ACC112 (cell line): ENCODE measurements around the gene GOLGA6L26.
"Not testable (repeated sequence)": the region's sequence is repeated elsewhere in the genome, so short reads cannot be mapped to it uniquely, and the experiment has no call there.

ENCODE experiments used
- H2AFZ ChIP-seq: fragments of 200-600 bp; sonication (generic); one replicate; pipeline ENCODE4 v1.6.0; 2017; ENCODE audit warnings: antibody characterized with exemption, low read length; ENCODE audit not compliant: unreplicated experiment
- H3K27ac ChIP-seq: fragments of 200-600 bp; sonication (generic); 2 replicates; pipeline ENCODE4 v1.5.1; 2014; ENCODE audit warnings: low read depth, mild to moderate bottlenecking, antibody characterized with exemption, low read length, moderate library complexity
- H3K27me3 ChIP-seq: fragments of 200-600 bp; sonication (generic); 2 replicates; pipeline ENCODE4 v1.6.1; 2014; ENCODE audit warnings: mild to moderate bottlenecking, antibody characterized with exemption, low read length, moderate library complexity, mixed read lengths; ENCODE audit not compliant: insufficient read depth
- H3K36me3 ChIP-seq: fragments of 200-600 bp; sonication (generic); 2 replicates; pipeline ENCODE4 v1.6.1; 2016; ENCODE audit warnings: mild to moderate bottlenecking, antibody characterized with exemption, low read length, moderate library complexity, mixed read lengths; ENCODE audit not compliant: insufficient read depth
- H3K4me1 ChIP-seq: fragments of 200-600 bp; sonication (generic); one replicate; pipeline ENCODE4 v1.6.1; 2016; ENCODE audit warnings: low read length, mixed read lengths; ENCODE audit not compliant: insufficient read depth, unreplicated experiment, control insufficient read depth
- H3K4me3 ChIP-seq: fragments of 200-600 bp; sonication (generic); 2 replicates; pipeline ENCODE4 v1.5.1; 2014; ENCODE audit warnings: mild to moderate bottlenecking, low read depth, low read length
- H3K79me2 ChIP-seq: fragments of 200-600 bp; sonication (generic); one replicate; pipeline ENCODE4 v1.6.0; 2016; ENCODE audit warnings: low read length; ENCODE audit not compliant: control insufficient read depth, unreplicated experiment, insufficient read depth

The GOLGA6L26 gene

DNA sequence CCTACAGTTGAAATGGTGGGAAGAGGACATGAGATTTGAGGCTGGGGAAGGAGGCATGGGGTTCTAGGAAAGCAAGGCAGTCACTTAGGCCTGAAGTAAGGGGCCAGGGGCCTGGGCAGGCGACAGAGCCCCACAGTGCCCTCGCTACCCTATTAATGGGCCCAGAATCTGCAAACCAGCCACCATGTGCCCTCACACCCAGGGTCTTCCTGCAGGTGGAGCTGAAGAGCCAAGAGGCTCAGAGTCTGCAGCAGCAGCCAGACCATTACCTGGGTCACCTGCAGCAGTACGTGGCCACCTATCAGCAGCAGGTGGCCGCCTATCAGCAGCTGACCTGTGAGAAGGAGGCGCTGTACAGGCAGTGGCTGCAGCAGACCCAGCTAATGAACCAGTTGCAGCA is 28.6 kb upstream of the GOLGA6L26 start:
- H3K4me3 ChIP-seq, H3K4me1 ChIP-seq, H3K27ac ChIP-seq, H3K79me2 ChIP-seq, H2AFZ ChIP-seq, H3K36me3 ChIP-seq, H3K27me3 ChIP-seq: not testable (repeated sequence)

DNA sequence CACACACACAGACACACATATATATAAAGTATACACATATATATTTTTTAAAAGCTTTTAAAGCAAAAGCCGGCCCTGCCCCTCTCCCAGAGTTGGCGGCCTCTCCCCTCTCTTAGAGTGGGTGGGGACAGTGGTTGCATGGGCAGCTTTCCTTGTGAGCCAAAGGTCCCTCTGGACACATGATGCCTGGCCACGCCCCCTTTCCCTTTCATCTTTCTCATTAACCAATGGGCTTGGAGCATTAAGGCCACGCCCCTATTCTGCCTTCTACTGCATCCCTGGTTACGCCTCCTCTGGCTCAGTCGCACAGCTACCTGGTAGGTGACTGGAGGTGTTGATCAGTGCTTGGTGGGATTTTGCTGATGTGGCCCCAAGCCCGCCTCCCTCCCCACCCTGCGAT is 20.5 kb upstream of the GOLGA6L26 start, which contains the start of gene GOLGA8S:
Gene GOLGA8S, plus strand, starts transcription at position 301 of the 400 bp plus-strand sequence. Its CDS starts 62 bp downstream, at position 363.
- H3K36me3 ChIP-seq, H3K4me1 ChIP-seq, H3K4me3 ChIP-seq, H3K27me3 ChIP-seq, H3K79me2 ChIP-seq, H2AFZ ChIP-seq, H3K27ac ChIP-seq: not testable (repeated sequence)

DNA sequence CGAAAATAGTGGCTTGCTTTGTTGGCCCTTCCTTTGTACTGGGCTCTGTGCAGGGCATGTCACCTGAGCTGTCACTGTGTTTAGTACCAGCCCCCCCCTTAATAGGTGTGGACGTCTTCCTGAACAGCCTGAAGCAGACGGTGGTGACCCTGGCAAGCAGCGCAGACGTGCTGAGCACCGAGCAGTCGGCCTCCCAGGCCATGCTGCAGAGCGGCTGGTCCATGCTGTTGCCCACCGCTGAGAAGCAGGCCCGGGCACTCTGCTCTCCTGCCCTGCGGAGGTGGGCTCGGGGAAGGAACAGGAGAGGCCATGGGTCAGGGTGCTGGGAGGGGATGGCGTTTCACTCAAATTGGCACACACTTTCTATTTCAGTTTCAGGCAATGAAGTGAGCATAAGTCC is 22.8 kb downstream of the GOLGA6L26 start:
- not testable (repeated sequence) for H3K4me3 ChIP-seq, H3K36me3 ChIP-seq, H3K27ac ChIP-seq, H3K27me3 ChIP-seq, H2AFZ ChIP-seq, H3K79me2 ChIP-seq, H3K4me1 ChIP-seq

DNA sequence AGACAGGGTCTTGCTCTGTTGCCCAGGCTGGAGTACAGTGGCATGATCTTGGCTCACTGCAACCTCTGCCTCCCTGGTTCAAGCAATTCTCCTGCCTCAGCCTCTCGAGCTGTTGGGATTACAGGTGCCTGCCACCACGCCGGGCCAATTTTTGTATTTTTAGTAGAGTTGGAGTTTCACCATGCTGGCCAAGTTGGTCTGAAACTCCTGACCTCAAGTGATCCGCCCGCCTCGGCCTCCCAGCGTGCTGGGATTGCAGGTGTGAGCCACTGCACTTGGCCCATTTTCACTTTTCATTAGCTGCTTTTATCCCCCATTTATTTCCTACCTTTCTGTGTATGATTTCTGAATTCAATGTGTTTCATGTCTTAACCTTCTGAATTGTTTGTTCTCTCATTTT is 28.1 kb downstream of the GOLGA6L26 start:
- H3K27me3 ChIP-seq = not testable (repeated sequence)

DNA sequence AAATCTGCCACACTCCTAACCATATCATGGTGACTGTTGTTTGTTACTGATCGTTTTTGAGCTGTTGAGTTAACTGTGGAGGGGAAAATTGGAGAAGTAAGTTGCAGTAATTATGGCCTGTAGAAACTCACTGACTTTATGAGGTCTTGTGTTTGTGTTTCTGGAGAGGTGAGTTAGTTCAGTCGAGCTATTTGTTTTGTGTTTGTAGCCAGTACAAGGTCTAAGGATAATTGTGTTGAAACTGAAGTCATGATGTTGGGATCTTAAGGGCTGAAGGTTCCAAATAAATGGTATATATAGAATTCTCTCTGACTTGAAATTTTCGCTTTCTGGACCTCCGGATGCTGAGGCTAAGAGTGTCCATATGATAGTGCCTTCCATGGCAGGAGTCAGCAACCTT is 29.2 kb downstream of the GOLGA6L26 start:
- not testable (repeated sequence) for H3K36me3 ChIP-seq, H3K4me1 ChIP-seq, H3K27ac ChIP-seq, H3K27me3 ChIP-seq, H2AFZ ChIP-seq
- peaks cover 23% of the 10 kb centered on the region for H3K79me2 ChIP-seq
- peak overlapping the region; percentile 67 for H3K4me3 ChIP-seq

More for the DNA sequence above, 28.1 kb downstream of the GOLGA6L26 start:
- H3K27ac ChIP-seq, H3K36me3 ChIP-seq, H2AFZ ChIP-seq, H3K4me3 ChIP-seq, H3K4me1 ChIP-seq: not testable (repeated sequence)
- H3K79me2 ChIP-seq = peaks cover 23% of the 10 kb centered on the region

DNA sequence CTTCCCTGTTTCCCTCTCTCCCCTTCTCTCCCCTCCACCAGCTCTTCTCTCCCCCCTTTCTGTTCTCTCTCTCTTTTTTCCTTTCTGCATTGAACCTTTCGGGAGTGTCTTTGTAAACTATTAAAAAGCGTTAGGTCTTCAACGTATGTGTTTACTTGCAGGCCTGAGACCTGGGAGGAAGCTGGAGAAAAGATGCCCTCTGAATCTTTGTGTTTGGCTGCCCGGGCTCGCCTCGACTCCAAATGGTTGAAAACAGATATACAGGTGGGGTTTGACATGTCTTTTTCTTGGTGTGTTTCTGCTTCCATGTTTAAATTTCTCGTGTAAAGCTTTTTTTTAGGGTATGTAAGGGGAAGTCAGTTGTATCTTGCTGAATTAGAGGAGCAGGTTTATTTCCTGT is 29.7 kb downstream of the GOLGA6L26 start:
- not testable (repeated sequence) for H3K36me3 ChIP-seq

DNA sequence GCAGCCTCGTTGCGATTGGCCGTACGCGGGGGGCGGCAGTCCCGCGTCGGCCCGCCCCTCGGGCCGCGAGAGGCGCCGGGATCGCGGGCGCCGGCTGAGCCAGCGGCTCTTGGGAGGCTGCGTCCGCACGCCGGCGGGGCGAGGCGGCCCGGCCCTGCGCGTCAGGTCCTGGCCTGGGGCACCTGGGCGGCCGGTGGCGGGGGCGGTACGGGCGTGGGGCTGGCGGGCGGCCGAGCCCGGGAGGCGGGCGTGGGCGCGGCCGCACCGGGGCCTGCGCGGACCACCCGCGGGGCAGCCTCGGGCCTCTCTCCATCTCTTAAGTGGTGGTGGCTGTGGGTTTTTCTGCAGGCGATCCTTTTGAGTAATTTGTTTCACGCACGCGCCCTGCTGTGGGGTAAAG is 30.3 kb downstream of the GOLGA6L26 start:
- not testable (repeated sequence) for H3K4me1 ChIP-seq, H3K36me3 ChIP-seq, H3K27ac ChIP-seq, H2AFZ ChIP-seq, H3K27me3 ChIP-seq
- Histone ChIP-seq H3K79me2 (peaks cover 23% of the 10 kb centered on the region), H3K4me3 (peak overlapping the region; percentile 67)

More for the DNA sequence above, 29.7 kb downstream of the GOLGA6L26 start:
- H2AFZ ChIP-seq, H3K27ac ChIP-seq, H3K4me1 ChIP-seq, H3K27me3 ChIP-seq: not testable (repeated sequence)
- Histone ChIP-seq H3K4me3 (peak overlapping the region; percentile 67), H3K79me2 (peaks cover 23% of the 10 kb centered on the region)

DNA sequence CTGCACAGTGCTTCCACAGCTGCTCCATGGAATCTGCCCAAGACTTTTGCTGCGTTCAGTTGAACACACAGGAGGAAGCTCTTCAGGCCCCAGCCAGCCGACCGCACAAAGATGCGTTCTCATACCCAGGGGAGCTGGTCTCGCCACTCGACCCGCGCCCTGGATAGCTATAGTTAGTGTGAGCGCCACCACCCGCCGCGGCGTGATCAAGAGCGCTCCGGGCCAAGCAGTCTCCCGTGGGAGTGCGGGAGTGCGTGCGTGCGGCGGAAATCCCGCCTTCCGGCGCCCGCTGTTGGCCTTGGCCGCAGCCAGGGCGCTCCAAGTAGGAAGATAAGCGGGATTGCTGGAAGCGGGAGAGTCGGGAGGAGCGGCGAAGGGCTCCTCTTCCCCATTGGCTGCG is 30.8 kb downstream of the GOLGA6L26 start:
- H3K79me2 ChIP-seq = peaks cover 21% of the 10 kb centered on the region
- not testable (repeated sequence) for H3K27me3 ChIP-seq, H2AFZ ChIP-seq, H3K4me3 ChIP-seq, H3K36me3 ChIP-seq, H3K4me1 ChIP-seq, H3K27ac ChIP-seq
